ENCODE data around the gene BYSL. TPM values are rescaled to one million over a fixed set of nuclear protein-coding genes. Genes with fewer than 3 reads are reported as not detected.

BYSL gene
- total RNA-seq, 1 donor from 2014 or later: 14.8 TPM

DNA sequence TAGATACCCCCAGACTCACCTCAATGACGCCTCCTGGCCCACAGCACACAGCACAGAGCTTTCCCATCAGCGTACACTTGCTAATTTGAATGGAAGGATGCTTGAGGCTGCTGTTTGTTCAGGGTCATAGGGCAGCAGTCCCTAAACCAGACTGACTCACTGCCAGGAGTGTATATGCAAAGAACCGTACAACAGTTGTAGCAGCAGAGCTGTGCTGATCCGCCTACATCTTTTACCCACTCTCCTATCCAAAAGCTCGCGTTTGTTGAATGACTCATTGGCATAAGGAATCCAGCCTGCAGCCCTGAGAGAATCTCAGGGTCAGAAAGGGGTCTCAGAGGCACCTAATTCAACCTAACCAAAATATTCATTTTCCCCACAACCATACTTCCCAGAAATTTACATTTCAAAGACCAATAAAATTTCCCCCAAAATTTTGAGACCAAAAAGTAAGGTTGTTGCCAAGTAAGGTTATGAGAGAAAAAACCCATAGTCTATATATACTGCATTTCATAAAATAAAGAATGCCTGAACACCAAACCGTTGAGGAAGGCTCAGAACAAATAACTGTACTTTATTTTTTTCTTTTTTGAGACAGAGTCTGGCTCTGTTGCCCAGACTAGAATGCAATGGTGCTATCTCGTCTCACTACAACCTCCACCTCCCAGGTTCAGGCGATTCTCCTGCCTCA is 55.6 kb downstream of the BYSL start:
- no peak for DNase-seq (ENCODE audit: low read depth in 2 of 2)

Other genes with a start within 250 kb of the BYSL start
- 5.5 and 7.6 TPM in 2 replicates for gene TFEB, start 185.9 kb upstream of the BYSL start, total RNA-seq
- not detected in 2 replicates for gene PGC, start 174.1 kb upstream of the BYSL start, total RNA-seq
- gene FRS3, start 141.6 kb upstream of the BYSL start, total RNA-seq: 0.64 and 0.89 TPM in 2 replicates
- gene PRICKLE4, start 140.7 kb upstream of the BYSL start, total RNA-seq: 6.4 and 9.5 TPM in 2 replicates
- gene TOMM6, start 133.8 kb upstream of the BYSL start, total RNA-seq: 40.2 and 51.7 TPM in 2 replicates
- gene USP49, start 26.1 kb upstream of the BYSL start, total RNA-seq: 1.3 and 2.0 TPM in 2 replicates
- gene MED20, start 360 bp upstream of the BYSL start, total RNA-seq: 28.5 and 34.3 TPM in 2 replicates
- gene CCND3, start 20.3 kb downstream of the BYSL start, total RNA-seq: 31.3 and 55.6 TPM in 2 replicates
- 14.9 and 17.7 TPM in 2 replicates for gene TAF8, start 129.0 kb downstream of the BYSL start, total RNA-seq
- gene C6orf132, start 221.1 kb downstream of the BYSL start, total RNA-seq: under 0.01 TPM in 2 replicates

Data from dermis microvascular lymphatic vessel endothelial cell (primary cell).